Measurements from ENCODE around the gene SRSF10.

Gene SRSF10

DNA sequence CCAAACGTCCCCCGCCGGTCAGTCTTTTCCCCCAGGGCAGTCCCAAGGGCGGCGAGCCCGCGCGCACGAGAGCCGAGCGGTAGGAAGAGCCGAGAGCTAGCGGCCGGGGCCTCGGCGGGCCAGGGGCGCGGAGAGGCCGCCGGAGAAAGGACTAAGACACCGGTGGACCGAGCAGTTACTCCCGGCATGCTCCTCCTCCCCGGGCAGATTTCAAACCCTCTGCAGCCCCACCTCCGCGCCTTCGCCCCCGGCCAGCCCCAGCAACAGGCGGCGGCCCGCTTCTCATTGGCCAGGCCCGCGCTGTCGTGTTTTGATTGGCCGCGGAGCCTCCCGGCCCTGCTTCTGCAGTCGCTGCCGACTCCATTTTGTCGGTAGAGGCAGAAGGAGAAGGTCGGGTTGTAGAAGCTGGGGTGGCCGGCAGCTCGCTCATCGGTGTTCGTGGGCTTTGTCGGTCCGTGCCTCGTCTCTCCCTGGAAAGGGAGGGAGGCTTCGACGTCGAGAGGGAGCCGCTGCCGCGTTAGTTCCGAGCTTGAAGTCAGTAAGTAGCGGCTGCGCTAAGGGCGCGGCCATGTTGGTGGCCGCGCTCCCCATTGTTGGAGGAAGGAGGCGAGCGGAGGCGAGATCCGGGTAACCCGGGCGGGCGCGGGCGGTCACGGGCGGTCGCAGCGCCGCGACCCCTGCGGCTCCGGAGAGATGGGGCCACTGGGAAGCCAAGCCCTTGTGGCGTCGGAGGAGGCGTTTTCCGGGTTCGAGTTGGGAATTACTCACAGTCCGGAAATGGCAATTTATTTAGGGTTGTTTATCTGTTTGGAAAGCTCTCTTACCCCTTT, 20.5 kb downstream of the SRSF10 start, which contains the start of gene PNRC2 (continued):
- TF ChIP-seq SP7 (tag by site-specific recombination; IDR thresholded peaks at IDR 0.05): peak; percentile 79
- peak; percentile 96 for TF ChIP-seq ZEB2 (tag by site-specific recombination; IDR thresholded peaks at IDR 0.05)
- TF ChIP-seq ZNF645 (tag by site-specific recombination; IDR thresholded peaks at IDR 0.05): no peak
- TF ChIP-seq ZFP3 (tag by site-specific recombination; IDR thresholded peaks at IDR 0.05; ENCODE audit: low read depth): no peak
- TF ChIP-seq, protein P1, sequence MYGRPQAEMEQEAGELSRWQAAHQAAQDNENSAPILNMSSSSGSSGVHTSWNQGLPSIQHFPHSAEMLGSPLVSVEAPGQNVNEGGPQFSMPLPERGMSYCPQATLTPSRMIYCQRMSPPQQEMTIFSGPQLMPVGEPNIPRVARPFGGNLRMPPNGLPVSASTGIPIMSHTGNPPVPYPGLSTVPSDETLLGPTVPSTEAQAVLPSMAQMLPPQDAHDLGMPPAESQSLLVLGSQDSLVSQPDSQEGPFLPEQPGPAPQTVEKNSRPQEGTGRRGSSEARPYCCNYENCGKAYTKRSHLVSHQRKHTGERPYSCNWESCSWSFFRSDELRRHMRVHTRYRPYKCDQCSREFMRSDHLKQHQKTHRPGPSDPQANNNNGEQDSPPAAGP (tag by site-specific recombination; IDR thresholded peaks at IDR 0.05): peak; percentile 34; the same call in 1 of the 2 replicates
- TF ChIP-seq, protein P2, sequence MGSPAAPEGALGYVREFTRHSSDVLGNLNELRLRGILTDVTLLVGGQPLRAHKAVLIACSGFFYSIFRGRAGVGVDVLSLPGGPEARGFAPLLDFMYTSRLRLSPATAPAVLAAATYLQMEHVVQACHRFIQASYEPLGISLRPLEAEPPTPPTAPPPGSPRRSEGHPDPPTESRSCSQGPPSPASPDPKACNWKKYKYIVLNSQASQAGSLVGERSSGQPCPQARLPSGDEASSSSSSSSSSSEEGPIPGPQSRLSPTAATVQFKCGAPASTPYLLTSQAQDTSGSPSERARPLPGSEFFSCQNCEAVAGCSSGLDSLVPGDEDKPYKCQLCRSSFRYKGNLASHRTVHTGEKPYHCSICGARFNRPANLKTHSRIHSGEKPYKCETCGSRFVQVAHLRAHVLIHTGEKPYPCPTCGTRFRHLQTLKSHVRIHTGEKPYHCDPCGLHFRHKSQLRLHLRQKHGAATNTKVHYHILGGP (tag by site-specific recombination; IDR thresholded peaks at IDR 0.05): no peak
- TF ChIP-seq BCL11A (tag by site-specific recombination; IDR thresholded peaks at IDR 0.05; ENCODE audit: low read depth): no peak
- TF ChIP-seq ZNF223 (tag by site-specific recombination; IDR thresholded peaks at IDR 0.05): no peak
- peak; percentile 61 for TF ChIP-seq IKZF3 (tag by site-specific recombination; IDR thresholded peaks at IDR 0.05)
- TF ChIP-seq, protein P3, sequence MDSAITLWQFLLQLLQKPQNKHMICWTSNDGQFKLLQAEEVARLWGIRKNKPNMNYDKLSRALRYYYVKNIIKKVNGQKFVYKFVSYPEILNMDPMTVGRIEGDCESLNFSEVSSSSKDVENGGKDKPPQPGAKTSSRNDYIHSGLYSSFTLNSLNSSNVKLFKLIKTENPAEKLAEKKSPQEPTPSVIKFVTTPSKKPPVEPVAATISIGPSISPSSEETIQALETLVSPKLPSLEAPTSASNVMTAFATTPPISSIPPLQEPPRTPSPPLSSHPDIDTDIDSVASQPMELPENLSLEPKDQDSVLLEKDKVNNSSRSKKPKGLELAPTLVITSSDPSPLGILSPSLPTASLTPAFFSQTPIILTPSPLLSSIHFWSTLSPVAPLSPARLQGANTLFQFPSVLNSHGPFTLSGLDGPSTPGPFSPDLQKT (IDR thresholded peaks at IDR 0.05; ENCODE audit: borderline replicate concordance, low read depth, low read length): no peak
- TF ChIP-seq ZNF132 (tag by site-specific recombination; IDR thresholded peaks at IDR 0.05; ENCODE audit: borderline replicate concordance): no peak
- TF ChIP-seq RBAK (tag by site-specific recombination; IDR thresholded peaks at IDR 0.05): no peak
- TF ChIP-seq, protein P4, sequence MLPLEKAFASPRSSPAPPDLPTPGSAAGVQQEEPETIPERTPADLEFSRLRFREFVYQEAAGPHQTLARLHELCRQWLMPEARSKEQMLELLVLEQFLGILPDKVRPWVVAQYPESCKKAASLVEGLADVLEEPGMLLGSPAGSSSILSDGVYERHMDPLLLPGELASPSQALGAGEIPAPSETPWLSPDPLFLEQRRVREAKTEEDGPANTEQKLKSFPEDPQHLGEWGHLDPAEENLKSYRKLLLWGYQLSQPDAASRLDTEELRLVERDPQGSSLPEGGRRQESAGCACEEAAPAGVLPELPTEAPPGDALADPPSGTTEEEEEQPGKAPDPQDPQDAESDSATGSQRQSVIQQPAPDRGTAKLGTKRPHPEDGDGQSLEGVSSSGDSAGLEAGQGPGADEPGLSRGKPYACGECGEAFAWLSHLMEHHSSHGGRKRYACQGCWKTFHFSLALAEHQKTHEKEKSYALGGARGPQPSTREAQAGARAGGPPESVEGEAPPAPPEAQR (tag by site-specific recombination; IDR thresholded peaks at IDR 0.05): no peak
- no peak for TF ChIP-seq ATF2 (tag by site-specific recombination; IDR thresholded peaks at IDR 0.05; ENCODE audit: low read depth)
- TF ChIP-seq, protein P5, sequence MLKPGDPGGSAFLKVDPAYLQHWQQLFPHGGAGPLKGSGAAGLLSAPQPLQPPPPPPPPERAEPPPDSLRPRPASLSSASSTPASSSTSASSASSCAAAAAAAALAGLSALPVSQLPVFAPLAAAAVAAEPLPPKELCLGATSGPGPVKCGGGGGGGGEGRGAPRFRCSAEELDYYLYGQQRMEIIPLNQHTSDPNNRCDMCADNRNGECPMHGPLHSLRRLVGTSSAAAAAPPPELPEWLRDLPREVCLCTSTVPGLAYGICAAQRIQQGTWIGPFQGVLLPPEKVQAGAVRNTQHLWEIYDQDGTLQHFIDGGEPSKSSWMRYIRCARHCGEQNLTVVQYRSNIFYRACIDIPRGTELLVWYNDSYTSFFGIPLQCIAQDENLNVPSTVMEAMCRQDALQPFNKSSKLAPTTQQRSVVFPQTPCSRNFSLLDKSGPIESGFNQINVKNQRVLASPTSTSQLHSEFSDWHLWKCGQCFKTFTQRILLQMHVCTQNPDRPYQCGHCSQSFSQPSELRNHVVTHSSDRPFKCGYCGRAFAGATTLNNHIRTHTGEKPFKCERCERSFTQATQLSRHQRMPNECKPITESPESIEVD (tag by site-specific recombination; IDR thresholded peaks at IDR 0.05): no peak
- TF ChIP-seq, protein P6, sequence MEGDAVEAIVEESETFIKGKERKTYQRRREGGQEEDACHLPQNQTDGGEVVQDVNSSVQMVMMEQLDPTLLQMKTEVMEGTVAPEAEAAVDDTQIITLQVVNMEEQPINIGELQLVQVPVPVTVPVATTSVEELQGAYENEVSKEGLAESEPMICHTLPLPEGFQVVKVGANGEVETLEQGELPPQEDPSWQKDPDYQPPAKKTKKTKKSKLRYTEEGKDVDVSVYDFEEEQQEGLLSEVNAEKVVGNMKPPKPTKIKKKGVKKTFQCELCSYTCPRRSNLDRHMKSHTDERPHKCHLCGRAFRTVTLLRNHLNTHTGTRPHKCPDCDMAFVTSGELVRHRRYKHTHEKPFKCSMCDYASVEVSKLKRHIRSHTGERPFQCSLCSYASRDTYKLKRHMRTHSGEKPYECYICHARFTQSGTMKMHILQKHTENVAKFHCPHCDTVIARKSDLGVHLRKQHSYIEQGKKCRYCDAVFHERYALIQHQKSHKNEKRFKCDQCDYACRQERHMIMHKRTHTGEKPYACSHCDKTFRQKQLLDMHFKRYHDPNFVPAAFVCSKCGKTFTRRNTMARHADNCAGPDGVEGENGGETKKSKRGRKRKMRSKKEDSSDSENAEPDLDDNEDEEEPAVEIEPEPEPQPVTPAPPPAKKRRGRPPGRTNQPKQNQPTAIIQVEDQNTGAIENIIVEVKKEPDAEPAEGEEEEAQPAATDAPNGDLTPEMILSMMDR (tag by site-specific recombination; IDR thresholded peaks at IDR 0.05): no peak; the same call in none of the 2 replicates
- TF ChIP-seq, protein P7, sequence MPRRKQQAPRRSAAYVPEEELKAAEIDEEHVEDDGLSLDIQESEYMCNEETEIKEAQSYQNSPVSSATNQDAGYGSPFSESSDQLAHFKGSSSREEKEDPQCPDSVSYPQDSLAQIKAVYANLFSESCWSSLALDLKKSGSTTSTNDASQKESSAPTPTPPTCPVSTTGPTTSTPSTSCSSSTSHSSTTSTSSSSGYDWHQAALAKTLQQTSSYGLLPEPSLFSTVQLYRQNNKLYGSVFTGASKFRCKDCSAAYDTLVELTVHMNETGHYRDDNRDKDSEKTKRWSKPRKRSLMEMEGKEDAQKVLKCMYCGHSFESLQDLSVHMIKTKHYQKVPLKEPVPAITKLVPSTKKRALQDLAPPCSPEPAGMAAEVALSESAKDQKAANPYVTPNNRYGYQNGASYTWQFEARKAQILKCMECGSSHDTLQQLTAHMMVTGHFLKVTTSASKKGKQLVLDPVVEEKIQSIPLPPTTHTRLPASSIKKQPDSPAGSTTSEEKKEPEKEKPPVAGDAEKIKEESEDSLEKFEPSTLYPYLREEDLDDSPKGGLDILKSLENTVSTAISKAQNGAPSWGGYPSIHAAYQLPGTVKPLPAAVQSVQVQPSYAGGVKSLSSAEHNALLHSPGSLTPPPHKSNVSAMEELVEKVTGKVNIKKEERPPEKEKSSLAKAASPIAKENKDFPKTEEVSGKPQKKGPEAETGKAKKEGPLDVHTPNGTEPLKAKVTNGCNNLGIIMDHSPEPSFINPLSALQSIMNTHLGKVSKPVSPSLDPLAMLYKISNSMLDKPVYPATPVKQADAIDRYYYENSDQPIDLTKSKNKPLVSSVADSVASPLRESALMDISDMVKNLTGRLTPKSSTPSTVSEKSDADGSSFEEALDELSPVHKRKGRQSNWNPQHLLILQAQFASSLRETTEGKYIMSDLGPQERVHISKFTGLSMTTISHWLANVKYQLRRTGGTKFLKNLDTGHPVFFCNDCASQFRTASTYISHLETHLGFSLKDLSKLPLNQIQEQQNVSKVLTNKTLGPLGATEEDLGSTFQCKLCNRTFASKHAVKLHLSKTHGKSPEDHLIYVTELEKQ (tag by site-specific recombination; IDR thresholded peaks at IDR 0.05; ENCODE audit: borderline replicate concordance): no peak; the same call in 1 of the 2 replicates
